Renal cortical epithelial cell (primary cell): ENCODE results near the gene A4GNT. TPM values are rescaled to one million over a fixed set of nuclear protein-coding genes. Genes with fewer than 3 reads are reported as not detected.
"Not testable (repeated sequence)": the region's sequence is repeated elsewhere in the genome, so short reads cannot be mapped to it uniquely, and the experiment has no call there.

Experiments used
- DNase-seq: peaks from one replicate; pipeline ENCODE4 v3.0.0-alpha.2; 2011; ENCODE audit warnings: low read depth
- total RNA-seq: library from RNA; depleted of rRNA; stranded (reverse); fragments of >200 nt; gene quantifications from 2 replicates; pipeline ENCODE4 v1.2.3, GENCODE V29; 2014

A4GNT gene
- not detected in 2 replicates for total RNA-seq

GRCh38 chr3:138132239-138132638, at the start of gene A4GNT:
A4GNT (minus strand) TSS chr3:138132390; CDS start chr3:138131256, 1,134 bp downstream.
- DNase-seq = peak; percentile 86

- DNase-seq = peak; percentile 52
Observed at GRCh38 chr3:138180375-138181029, 48.3 kb upstream of the A4GNT start.

- DNase-seq = peak; percentile 81
Observed at GRCh38 chr3:138174421-138175131, 42.4 kb upstream of the A4GNT start, which contains the start of gene DBR1. DBR1 (minus strand) TSS chr3:138174921; CDS start chr3:138174795, 126 bp downstream.

GRCh38 chr3:138173769-138174420, 41.7 kb upstream of the A4GNT start:
- DNase-seq = no peak

GRCh38 chr3:138172625-138173024, 40.4 kb upstream of the A4GNT start:
- no peak for DNase-seq

GRCh38 chr3:138165061-138165460, 32.9 kb upstream of the A4GNT start:
- DNase-seq = no peak

GRCh38 chr3:138157743-138158142, 25.6 kb upstream of the A4GNT start:
- no peak for DNase-seq

GRCh38 chr3:138154534-138154933, 22.3 kb upstream of the A4GNT start:
- DNase-seq = no peak

GRCh38 chr3:138148503-138148902, 16.3 kb upstream of the A4GNT start:
- DNase-seq = no peak

GRCh38 chr3:138142181-138142580, 10.0 kb upstream of the A4GNT start:
- DNase-seq = not testable (repeated sequence)

- no peak for DNase-seq
Observed at GRCh38 chr3:138140940-138141339, 8.8 kb upstream of the A4GNT start.

GRCh38 chr3:138139691-138140090, 7.5 kb upstream of the A4GNT start:
- no peak for DNase-seq

GRCh38 chr3:138137861-138138260, 5.7 kb upstream of the A4GNT start:
- DNase-seq = no peak

- no peak for DNase-seq
Observed at GRCh38 chr3:138136201-138136600, 4.0 kb upstream of the A4GNT start.

- DNase-seq = no peak
Observed at GRCh38 chr3:138135833-138136194, 3.6 kb upstream of the A4GNT start.

- DNase-seq = no peak
Observed at GRCh38 chr3:138135146-138135832, 3.1 kb upstream of the A4GNT start.

GRCh38 chr3:138127636-138128365, 4.4 kb downstream of the A4GNT start:
- no peak for DNase-seq

GRCh38 chr3:138125548-138126221, 6.5 kb downstream of the A4GNT start:
- DNase-seq = peak; percentile 82

GRCh38 chr3:138124706-138125355, 7.4 kb downstream of the A4GNT start:
- DNase-seq = peak; percentile 13

- DNase-seq = no peak
Observed at GRCh38 chr3:138124188-138124587, 8.0 kb downstream of the A4GNT start.

GRCh38 chr3:138119423-138119766, 12.8 kb downstream of the A4GNT start:
- DNase-seq = no peak
